Lung (tissue), 12 donors: ENCODE measurements around the gene MMP21. TPM values are rescaled to one million over a fixed set of nuclear protein-coding genes. Genes with fewer than 3 reads are reported as not detected.

Source experiments
- ATAC-seq: fragments of 200-7000 bp; cut with Tn5 transposase; one replicate; pipeline ENCODE4 v1.9.1; 2020; ENCODE audit warnings: moderate number of reproducible peaks; ENCODE audit not compliant: insufficient read depth, low FRiP score
- DNase-seq, 3 donors: peaks; one replicate each; pipeline ENCODE4 v3.0.0-alpha.2; 2013 to 2017
- H3K27ac ChIP-seq, 2 donors: one replicate each; pipeline ENCODE4 v1.5.1; 2013; ENCODE audit warnings: mild to moderate bottlenecking in 2 of 2, moderate library complexity in 2 of 2, control low read depth in 1 of 2, inconsistent platforms in 1 of 2, low read depth in 1 of 2, low read length in 1 of 2
- H3K27me3 ChIP-seq, 3 donors: one replicate each; pipeline ENCODE4 v1.5.1; 2013; ENCODE audit warnings: low read length in 2 of 3; ENCODE audit not compliant: control insufficient read depth in 3 of 3, insufficient read depth in 3 of 3
- H3K36me3 ChIP-seq, 4 donors: one replicate each; pipeline ENCODE4 v1.5.1; 2013; ENCODE audit warnings: low read length in 4 of 4, mild to moderate bottlenecking in 1 of 4, moderate library complexity in 1 of 4; ENCODE audit not compliant: control insufficient read depth in 4 of 4, insufficient read depth in 4 of 4
- H3K4me1 ChIP-seq, 5 donors: one replicate each; pipeline ENCODE4 v1.5.1; 2013; ENCODE audit warnings: low read length in 5 of 5, mild to moderate bottlenecking in 2 of 5, moderate library complexity in 1 of 5; ENCODE audit not compliant: control insufficient read depth in 5 of 5, insufficient read depth in 5 of 5
- H3K4me3 ChIP-seq: one replicate; pipeline ENCODE4 v1.5.1; 2013; ENCODE audit warnings: mild to moderate bottlenecking, control low read depth, moderate library complexity
- H3K9ac ChIP-seq, 2 donors: one replicate each; pipeline ENCODE4 v1.5.1; 2013; ENCODE audit warnings: low read length in 2 of 2, control low read depth in 1 of 2; ENCODE audit not compliant: insufficient read depth in 1 of 2
- H3K9me3 ChIP-seq, 4 donors: one replicate each; pipeline ENCODE4 v1.5.1; 2013; ENCODE audit warnings: low read length in 3 of 4, mild to moderate bottlenecking in 1 of 4, moderate library complexity in 1 of 4; ENCODE audit not compliant: control insufficient read depth in 4 of 4, insufficient read depth in 3 of 4
- CTCF ChIP-seq: IDR thresholded peaks from 2 replicates; pipeline ENCODE4 v1.5.1; 2012; ENCODE audit warnings: mild to moderate bottlenecking; ENCODE audit errors: control extremely low read depth, extremely low read depth
- WGBS, 2 donors: extraction: QIAGEN DNeasy Blood & Tissue Kit; methylation state at CpG; one replicate each; pipeline ENCODE4 v1.1.7; 2013; 5-methylcytosine and 5-hydroxymethylcytosine counted together
- polyA plus RNA-seq, 2 donors: library from polyadenylated mRNA; stranded (reverse); fragments of 200-250 nt; gene quantifications; one replicate each; pipeline ENCODE4 v1.2.1, GENCODE V29; 2013
- total RNA-seq, 2 donors: library from RNA; depleted of rRNA in 1 of 2; stranded (reverse); fragments of >200 nt in 1 of 2; gene quantifications; one replicate each; pipeline ENCODE4 v1.2.1, GENCODE V29; 2014 to 2021
- donor health status: control.
- donor health status: control.
- donor health status: Bipolar disorder and iron deficiency.
- donor health status: healthy.
- donor health status: DM: yes; HTN: yes; CAD: no.

The MMP21 gene
- total and polyA plus RNA-seq, 4 donors, result 0.03 to 0.46 (median 0.15) TPM

- 93 to 95% methylated on average over 11 of the region's 11 CpGs for WGBS, 2 donors
- no peak for DNase-seq
- TF ChIP-seq CTCF, result no peak
These were observed 2.8 kb downstream of the MMP21 start for GRCh38 chr10:125772864-125773180.

GRCh38 chr10:125772112-125772863, 3.3 kb downstream of the MMP21 start:
- TF ChIP-seq CTCF, result no peak
- no peak for ATAC-seq
- no peak overlapping the region for H3K27ac ChIP-seq
- no peak for DNase-seq
- H3K36me3 ChIP-seq, result peaks cover 0 to 4% (median under 1%) of the 10 kb centered on the region in 4 donors
- no peaks in the 10 kb centered on the region for H3K9me3 ChIP-seq
- no peak overlapping the region for H3K4me3 ChIP-seq
- H3K27me3 ChIP-seq, result no peaks in the 10 kb centered on the region
- no peak overlapping the region for H3K9ac ChIP-seq
- H3K4me1 ChIP-seq, result peaks cover 0 to 12% (median 3%) of the 10 kb centered on the region in 5 donors
- 95% methylated on average over 28 of the region's 28 CpGs for WGBS, 2 donors

More at GRCh38 chr10:125772864-125773180, 2.8 kb downstream of the MMP21 start:
- Histone ChIP-seq H3K9ac (no peak overlapping the region), H3K27ac (no peak overlapping the region), H3K4me1 (peaks cover 0 to 12% (median 3%) of the 10 kb centered on the region in 5 donors), H3K4me3 (no peak overlapping the region), H3K27me3 (no peaks in the 10 kb centered on the region), H3K9me3 (no peaks in the 10 kb centered on the region), H3K36me3 (peaks cover 0 to 4% (median 0%) of the 10 kb centered on the region in 4 donors)
- no peak for ATAC-seq

GRCh38 chr10:125770844-125771243, 4.8 kb downstream of the MMP21 start:
- TF ChIP-seq CTCF, result no peak
- H3K4me1 ChIP-seq, result peaks cover 0 to 12% (median 3%) of the 10 kb centered on the region in 5 donors
- no peaks in the 10 kb centered on the region for H3K9me3 ChIP-seq
- no peak overlapping the region for H3K4me3 ChIP-seq
- no peak overlapping the region for H3K9ac ChIP-seq
- ATAC-seq (no peak), DNase-seq (no peak)
- H3K27me3 ChIP-seq, result no peaks in the 10 kb centered on the region
- WGBS, 2 donors, result 95 to 97% methylated on average over 5 of the region's 5 CpGs
- no peak overlapping the region for H3K27ac ChIP-seq
- H3K36me3 ChIP-seq, result peaks cover 0 to 9% (median 2%) of the 10 kb centered on the region in 4 donors
